ENCODE measurements around the gene UCKL1.

UCKL1 gene

GRCh38 chr20:63957004-63957689 is 931 bp upstream of the UCKL1 start:
- Histone ChIP-seq H3K36me3 (ENCODE audit: insufficient read depth, low read length) (0 out of 2 replicates have a peak, but pooled peaks cover 3% of the 10 kb centered on the region), H3K4me3 (ENCODE audit: low read depth, low read length) (peak overlapping the region; percentile 79), H3K27ac (ENCODE audit: low read depth, low read length) (peak overlapping the region; percentile 71), H3K79me2 (ENCODE audit: control insufficient read depth, insufficient read depth, low read length, unreplicated experiment) (peaks cover 35% of the 10 kb centered on the region), H3K4me1 (ENCODE audit: control insufficient read depth, insufficient read depth, low read length, unreplicated experiment) (peaks cover 25% of the 10 kb centered on the region), H2AFZ (ENCODE audit: low read length, unreplicated experiment) (no peak overlapping the region), H3K27me3 (ENCODE audit: insufficient read depth, low read length) (no peaks in the 10 kb centered on the region)

- H3K27me3 ChIP-seq (ENCODE audit: insufficient read depth, low read length) = no peaks in the 10 kb centered on the region
- H3K27ac ChIP-seq (ENCODE audit: low read depth, low read length) = peak overlapping the region; percentile 71
- no peak overlapping the region for H2AFZ ChIP-seq (ENCODE audit: low read length, unreplicated experiment)
- 0 out of 2 replicates have a peak, but pooled peaks cover 3% of the 10 kb centered on the region for H3K36me3 ChIP-seq (ENCODE audit: insufficient read depth, low read length)
- H3K4me3 ChIP-seq (ENCODE audit: low read depth, low read length) = peak overlapping the region; percentile 79
- H3K4me1 ChIP-seq (ENCODE audit: control insufficient read depth, insufficient read depth, low read length, unreplicated experiment) = peaks cover 25% of the 10 kb centered on the region
- peaks cover 40% of the 10 kb centered on the region for H3K79me2 ChIP-seq (ENCODE audit: control insufficient read depth, insufficient read depth, low read length, unreplicated experiment)
Measured at GRCh38 chr20:63956664-63957003, 418 bp upstream of the UCKL1 start.

GRCh38 chr20:63955281-63955826 is 862 bp downstream of the UCKL1 start:
- Histone ChIP-seq H3K4me1 (ENCODE audit: control insufficient read depth, insufficient read depth, low read length, unreplicated experiment) (peaks cover 25% of the 10 kb centered on the region), H3K79me2 (ENCODE audit: control insufficient read depth, insufficient read depth, low read length, unreplicated experiment) (peaks cover 51% of the 10 kb centered on the region), H3K27me3 (ENCODE audit: insufficient read depth, low read length) (no peaks in the 10 kb centered on the region), H3K36me3 (ENCODE audit: insufficient read depth, low read length) (no peaks in the 10 kb centered on the region), H2AFZ (ENCODE audit: low read length, unreplicated experiment) (no peak overlapping the region), H3K4me3 (ENCODE audit: low read depth, low read length) (peak overlapping the region; percentile 99), H3K27ac (ENCODE audit: low read depth, low read length) (peak overlapping the region; percentile 78)

GRCh38 chr20:63953764-63954429 is 2.3 kb downstream of the UCKL1 start:
- H3K4me3 ChIP-seq (ENCODE audit: low read depth, low read length) = peak overlapping the region; percentile 99; the same call in 1 of the 2 replicates
- no peak overlapping the region for H2AFZ ChIP-seq (ENCODE audit: low read length, unreplicated experiment)
- no peak overlapping the region for H3K27ac ChIP-seq (ENCODE audit: low read depth, low read length)

GRCh38 chr20:63952769-63953168 is 3.4 kb downstream of the UCKL1 start:
- H3K4me3 ChIP-seq (ENCODE audit: low read depth, low read length) = no peak overlapping the region

More at GRCh38 chr20:63953764-63954429, 2.3 kb downstream of the UCKL1 start:
- no peaks in the 10 kb centered on the region for H3K36me3 ChIP-seq (ENCODE audit: insufficient read depth, low read length)
- H3K4me1 ChIP-seq (ENCODE audit: control insufficient read depth, insufficient read depth, low read length, unreplicated experiment) = peaks cover 32% of the 10 kb centered on the region
- peaks cover 64% of the 10 kb centered on the region for H3K79me2 ChIP-seq (ENCODE audit: control insufficient read depth, insufficient read depth, low read length, unreplicated experiment)
- no peaks in the 10 kb centered on the region for H3K27me3 ChIP-seq (ENCODE audit: insufficient read depth, low read length)

GRCh38 chr20:63952210-63952535 is 4.0 kb downstream of the UCKL1 start:
- Histone ChIP-seq H2AFZ (ENCODE audit: low read length, unreplicated experiment) (no peak overlapping the region), H3K4me1 (ENCODE audit: control insufficient read depth, insufficient read depth, low read length, unreplicated experiment) (peaks cover 25% of the 10 kb centered on the region), H3K4me3 (ENCODE audit: low read depth, low read length) (no peak overlapping the region), H3K27ac (ENCODE audit: low read depth, low read length) (no peak overlapping the region), H3K79me2 (ENCODE audit: control insufficient read depth, insufficient read depth, low read length, unreplicated experiment) (peaks cover 75% of the 10 kb centered on the region), H3K27me3 (ENCODE audit: insufficient read depth, low read length) (no peaks in the 10 kb centered on the region), H3K36me3 (ENCODE audit: insufficient read depth, low read length) (no peaks in the 10 kb centered on the region)

More at GRCh38 chr20:63952769-63953168, 3.4 kb downstream of the UCKL1 start:
- peaks cover 71% of the 10 kb centered on the region for H3K79me2 ChIP-seq (ENCODE audit: control insufficient read depth, insufficient read depth, low read length, unreplicated experiment)
- peaks cover 31% of the 10 kb centered on the region for H3K4me1 ChIP-seq (ENCODE audit: control insufficient read depth, insufficient read depth, low read length, unreplicated experiment)
- H3K27ac ChIP-seq (ENCODE audit: low read depth, low read length) = no peak overlapping the region
- no peak overlapping the region for H2AFZ ChIP-seq (ENCODE audit: low read length, unreplicated experiment)
- no peaks in the 10 kb centered on the region for H3K27me3 ChIP-seq (ENCODE audit: insufficient read depth, low read length)
- H3K36me3 ChIP-seq (ENCODE audit: insufficient read depth, low read length) = no peaks in the 10 kb centered on the region

- peaks cover 75% of the 10 kb centered on the region for H3K79me2 ChIP-seq (ENCODE audit: control insufficient read depth, insufficient read depth, low read length, unreplicated experiment)
- H3K4me1 ChIP-seq (ENCODE audit: control insufficient read depth, insufficient read depth, low read length, unreplicated experiment) = peaks cover 25% of the 10 kb centered on the region
Measured at GRCh38 chr20:63951398-63952209, 4.6 kb downstream of the UCKL1 start.

GRCh38 chr20:63950701-63951397 is 5.4 kb downstream of the UCKL1 start:
- Histone ChIP-seq H3K4me3 (ENCODE audit: low read depth, low read length) (no peak overlapping the region), H3K36me3 (ENCODE audit: insufficient read depth, low read length) (no peaks in the 10 kb centered on the region), H3K79me2 (ENCODE audit: control insufficient read depth, insufficient read depth, low read length, unreplicated experiment) (peaks cover 73% of the 10 kb centered on the region), H3K27me3 (ENCODE audit: insufficient read depth, low read length) (no peaks in the 10 kb centered on the region), H3K4me1 (ENCODE audit: control insufficient read depth, insufficient read depth, low read length, unreplicated experiment) (peaks cover 25% of the 10 kb centered on the region), H2AFZ (ENCODE audit: low read length, unreplicated experiment) (no peak overlapping the region), H3K27ac (ENCODE audit: low read depth, low read length) (no peak overlapping the region)

More at GRCh38 chr20:63951398-63952209, 4.6 kb downstream of the UCKL1 start:
- Histone ChIP-seq H3K4me3 (ENCODE audit: low read depth, low read length) (no peak overlapping the region), H2AFZ (ENCODE audit: low read length, unreplicated experiment) (no peak overlapping the region), H3K27me3 (ENCODE audit: insufficient read depth, low read length) (no peaks in the 10 kb centered on the region), H3K27ac (ENCODE audit: low read depth, low read length) (no peak overlapping the region), H3K36me3 (ENCODE audit: insufficient read depth, low read length) (no peaks in the 10 kb centered on the region)

GRCh38 chr20:63947638-63948456 is 8.4 kb downstream of the UCKL1 start:
- Histone ChIP-seq H3K4me1 (ENCODE audit: control insufficient read depth, insufficient read depth, low read length, unreplicated experiment) (peaks cover 11% of the 10 kb centered on the region), H3K27ac (ENCODE audit: low read depth, low read length) (no peak overlapping the region), H3K4me3 (ENCODE audit: low read depth, low read length) (no peak overlapping the region), H3K27me3 (ENCODE audit: insufficient read depth, low read length) (no peaks in the 10 kb centered on the region), H2AFZ (ENCODE audit: low read length, unreplicated experiment) (no peak overlapping the region), H3K79me2 (ENCODE audit: control insufficient read depth, insufficient read depth, low read length, unreplicated experiment) (peaks cover 49% of the 10 kb centered on the region), H3K36me3 (ENCODE audit: insufficient read depth, low read length) (no peaks in the 10 kb centered on the region)

All from ACC112 (cell line).